ENCODE data around the gene LRMDA.

LRMDA gene

DNA sequence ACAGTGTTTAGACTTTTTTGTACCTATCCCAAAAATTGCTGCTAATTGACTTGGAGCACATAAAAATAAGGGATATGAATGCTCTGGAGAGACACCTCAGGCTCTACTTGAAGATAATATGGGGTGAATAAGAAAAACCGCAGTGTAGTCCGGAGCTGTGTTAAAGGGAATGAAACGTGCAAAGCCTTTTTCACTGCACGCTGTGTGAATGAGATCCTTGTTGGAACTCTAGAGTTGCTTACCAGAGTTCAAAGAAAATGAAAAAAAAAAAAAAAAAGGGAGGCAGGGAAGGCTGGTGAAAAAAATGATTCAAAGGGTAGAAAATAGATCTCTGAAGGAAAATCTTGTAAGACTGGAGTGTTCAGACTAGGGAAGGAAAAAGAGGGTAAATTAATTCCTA is 226.6 kb downstream of the LRMDA start:
- H3K4me3 ChIP-seq (ENCODE audit: low read depth, low read length), result no peak overlapping the region
- in situ Hi-C loops (cut with HindIII; ENCODE audit: low sequenced_read_pairs), result no loop called here
- no peak for TF ChIP-seq CTCF (IDR thresholded peaks at IDR 0.05; ENCODE audit: low read depth, low read length, missing control alignments)
- DNase-seq (ENCODE audit: low read depth), result no peak

DNA sequence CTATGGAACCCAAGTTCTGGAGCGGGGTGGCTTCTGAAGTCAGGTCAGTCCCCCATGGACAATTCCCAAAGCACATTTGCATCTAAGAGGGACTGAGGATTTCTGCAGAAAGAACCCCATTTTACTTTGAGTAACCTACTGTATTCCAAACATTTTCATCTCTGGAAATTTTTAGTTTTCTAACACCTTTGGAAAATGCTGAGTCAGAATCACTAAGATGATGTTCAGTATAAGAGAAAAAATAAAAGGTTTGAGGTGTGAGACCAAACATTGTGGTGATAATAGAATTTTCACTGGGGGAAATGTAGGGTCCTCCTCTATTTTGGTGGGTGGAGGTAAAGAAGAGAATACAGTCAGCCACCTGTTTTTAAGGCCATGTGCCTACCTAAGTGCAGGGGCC is 227.1 kb downstream of the LRMDA start:
- no peak for DNase-seq (ENCODE audit: low read depth)
- no peak for TF ChIP-seq CTCF (IDR thresholded peaks at IDR 0.05; ENCODE audit: low read depth, low read length, missing control alignments)
- in situ Hi-C loops (cut with HindIII; ENCODE audit: low sequenced_read_pairs), result no loop called here
- H3K4me3 ChIP-seq (ENCODE audit: low read depth, low read length), result no peak overlapping the region

GRCh38 chr10:75658915-75659314 is 227.5 kb downstream of the LRMDA start:
- no peak overlapping the region for H3K4me3 ChIP-seq (ENCODE audit: low read depth, low read length)
- in situ Hi-C loops (cut with HindIII; ENCODE audit: low sequenced_read_pairs), result no loop called here
- DNase-seq (ENCODE audit: low read depth), result no peak
- TF ChIP-seq CTCF (IDR thresholded peaks at IDR 0.05; ENCODE audit: low read depth, low read length, missing control alignments), result no peak

GRCh38 chr10:75660823-75661222 is 229.4 kb downstream of the LRMDA start:
- DNase-seq (ENCODE audit: low read depth), result no peak
- H3K4me3 ChIP-seq (ENCODE audit: low read depth, low read length), result no peak overlapping the region
- no peak for TF ChIP-seq CTCF (IDR thresholded peaks at IDR 0.05; ENCODE audit: low read depth, low read length, missing control alignments)
- in situ Hi-C loops (cut with HindIII; ENCODE audit: low sequenced_read_pairs), result no loop called here

GRCh38 chr10:75662715-75663114 is 231.3 kb downstream of the LRMDA start:
- TF ChIP-seq CTCF (IDR thresholded peaks at IDR 0.05; ENCODE audit: low read depth, low read length, missing control alignments), result no peak
- in situ Hi-C loops (cut with HindIII; ENCODE audit: low sequenced_read_pairs), result no loop called here
- no peak overlapping the region for H3K4me3 ChIP-seq (ENCODE audit: low read depth, low read length)
- peak; percentile 45 for DNase-seq (ENCODE audit: low read depth)

GRCh38 chr10:75663947-75664664 is 232.7 kb downstream of the LRMDA start:
- in situ Hi-C loops (cut with HindIII; ENCODE audit: low sequenced_read_pairs), result no loop called here
- no peak for DNase-seq (ENCODE audit: low read depth)
- H3K4me3 ChIP-seq (ENCODE audit: low read depth, low read length), result no peak overlapping the region
- TF ChIP-seq CTCF (IDR thresholded peaks at IDR 0.05; ENCODE audit: low read depth, low read length, missing control alignments), result no peak

All from astrocyte of the cerebellum (primary cell).